PFSK-1 (cell line): ENCODE measurements around the gene BTN1A1.
A peak's percentile ranks its signal among the peaks of the same experiment; 100 is the strongest.

Source experiments
- POLR2AphosphoS5 ChIP-seq: IDR thresholded peaks from 2 replicates; pipeline ENCODE4 v1.6.1; 2012; ENCODE audit warnings: low read depth, mild to moderate bottlenecking, control low read depth, low read length, moderate library complexity
- TAF1 ChIP-seq: IDR thresholded peaks from 2 replicates; pipeline ENCODE4 v1.6.1; 2012; ENCODE audit warnings: low read length, control low read depth, borderline replicate concordance; ENCODE audit not compliant: insufficient read depth
- TF ChIP-seq, protein P1 (sequence below), 2 experiments: IDR thresholded peaks; 2 replicates each; pipeline versions ENCODE4 v1.6.1 to v1.8.0; 2011 to 2012; ENCODE audit warnings: low read depth in 2 of 2, low read length in 2 of 2, control low read depth in 1 of 2, inconsistent platforms in 1 of 2, mild to moderate bottlenecking in 1 of 2, moderate library complexity in 1 of 2; ENCODE audit not compliant: insufficient read depth in 1 of 2

DNA sequence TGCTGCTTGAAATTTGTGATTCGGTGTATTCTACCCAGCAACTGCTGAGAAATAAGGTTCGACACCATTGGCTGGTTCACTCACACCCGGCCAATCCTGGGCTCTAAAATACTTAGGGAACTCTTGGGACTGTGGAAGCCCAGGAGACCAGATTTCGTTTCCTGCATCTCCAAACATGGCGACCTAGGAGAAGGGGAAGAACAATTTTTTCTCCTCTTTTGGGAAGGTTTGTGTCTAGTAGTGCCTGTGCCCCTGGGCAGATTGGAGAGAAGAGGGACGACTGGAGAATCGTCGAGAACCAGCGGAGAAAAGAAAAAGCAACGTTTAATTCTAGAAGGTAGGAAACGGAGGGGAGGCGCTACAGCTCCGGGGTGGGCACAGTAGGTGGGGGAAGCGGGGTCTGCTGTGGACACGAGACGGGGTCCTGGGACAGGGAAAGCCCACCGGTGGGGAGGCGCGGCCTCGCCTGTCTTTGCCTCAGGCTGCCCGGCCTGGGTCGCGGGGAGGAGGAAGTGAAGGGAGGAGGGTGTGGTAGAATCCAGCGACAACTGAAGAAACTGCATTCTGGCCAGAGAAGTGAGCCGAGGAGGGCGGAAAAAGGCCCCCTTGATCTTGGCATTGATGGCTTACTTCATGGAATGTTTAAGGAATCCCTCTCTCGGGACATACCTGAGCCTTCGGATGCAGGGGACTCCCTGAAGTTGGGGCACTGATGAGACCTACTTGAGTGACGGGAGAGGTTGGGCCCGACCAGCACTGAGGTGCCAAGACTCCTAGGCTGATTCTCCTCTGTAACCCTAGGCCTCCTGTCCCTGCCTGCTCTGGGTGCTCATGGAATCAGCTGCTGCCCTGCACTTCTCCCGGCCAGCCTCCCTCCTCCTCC lies 42.1 kb upstream of the BTN1A1 start, which contains the start of gene BTN2A1:
- TF ChIP-seq TAF1 (peak; percentile 49; the same call in 1 of the 2 replicates), POLR2AphosphoS5 (peak; percentile 69)
- TF ChIP-seq, protein P1, sequence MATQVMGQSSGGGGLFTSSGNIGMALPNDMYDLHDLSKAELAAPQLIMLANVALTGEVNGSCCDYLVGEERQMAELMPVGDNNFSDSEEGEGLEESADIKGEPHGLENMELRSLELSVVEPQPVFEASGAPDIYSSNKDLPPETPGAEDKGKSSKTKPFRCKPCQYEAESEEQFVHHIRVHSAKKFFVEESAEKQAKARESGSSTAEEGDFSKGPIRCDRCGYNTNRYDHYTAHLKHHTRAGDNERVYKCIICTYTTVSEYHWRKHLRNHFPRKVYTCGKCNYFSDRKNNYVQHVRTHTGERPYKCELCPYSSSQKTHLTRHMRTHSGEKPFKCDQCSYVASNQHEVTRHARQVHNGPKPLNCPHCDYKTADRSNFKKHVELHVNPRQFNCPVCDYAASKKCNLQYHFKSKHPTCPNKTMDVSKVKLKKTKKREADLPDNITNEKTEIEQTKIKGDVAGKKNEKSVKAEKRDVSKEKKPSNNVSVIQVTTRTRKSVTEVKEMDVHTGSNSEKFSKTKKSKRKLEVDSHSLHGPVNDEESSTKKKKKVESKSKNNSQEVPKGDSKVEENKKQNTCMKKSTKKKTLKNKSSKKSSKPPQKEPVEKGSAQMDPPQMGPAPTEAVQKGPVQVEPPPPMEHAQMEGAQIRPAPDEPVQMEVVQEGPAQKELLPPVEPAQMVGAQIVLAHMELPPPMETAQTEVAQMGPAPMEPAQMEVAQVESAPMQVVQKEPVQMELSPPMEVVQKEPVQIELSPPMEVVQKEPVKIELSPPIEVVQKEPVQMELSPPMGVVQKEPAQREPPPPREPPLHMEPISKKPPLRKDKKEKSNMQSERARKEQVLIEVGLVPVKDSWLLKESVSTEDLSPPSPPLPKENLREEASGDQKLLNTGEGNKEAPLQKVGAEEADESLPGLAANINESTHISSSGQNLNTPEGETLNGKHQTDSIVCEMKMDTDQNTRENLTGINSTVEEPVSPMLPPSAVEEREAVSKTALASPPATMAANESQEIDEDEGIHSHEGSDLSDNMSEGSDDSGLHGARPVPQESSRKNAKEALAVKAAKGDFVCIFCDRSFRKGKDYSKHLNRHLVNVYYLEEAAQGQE (IDR thresholded peaks at IDR 0.05; ENCODE audit: insufficient read depth in 1 of 2, low read depth in 2 of 2, low read length in 2 of 2) = no peak
